HG03159 (cell line): ENCODE measurements around the gene ATP10B.
A peak's percentile ranks its signal among the peaks of the same experiment; 100 is the strongest.
"Not testable (repeated sequence)": the region's sequence is repeated elsewhere in the genome, so short reads cannot be mapped to it uniquely, and the experiment has no call there.

Experiments used
- ATAC-seq: cut with Tn5 transposase; IDR thresholded peaks from one replicate; pipeline ENCODE4 v1.9.1; 2021; ENCODE audit warnings: mild to moderate bottlenecking, moderate library complexity; ENCODE audit not compliant: unreplicated experiment

The ATP10B gene

DNA sequence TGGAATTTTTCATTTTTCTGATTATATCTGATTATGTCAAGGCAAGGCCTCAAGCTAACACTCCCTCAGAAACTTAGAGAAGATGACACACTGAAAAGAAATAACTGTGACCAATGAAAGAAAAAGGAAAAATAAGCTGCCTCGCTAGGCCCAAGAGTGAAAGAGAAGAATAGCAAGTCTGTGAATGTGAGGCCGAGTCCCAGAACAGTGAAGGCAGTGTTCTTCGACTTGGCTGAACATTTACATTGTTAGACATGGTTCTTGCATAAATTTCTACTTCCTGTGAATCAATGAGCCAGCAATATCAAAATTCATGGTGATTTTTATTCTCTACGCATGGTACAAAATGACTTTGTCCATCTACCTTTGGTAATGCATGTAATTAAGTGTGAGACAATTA, at the start of gene ATP10B:
Gene ATP10B, minus strand, starts transcription at position 163 of the 400 bp plus-strand sequence. CDS start 164,137 bp downstream, outside the sequence.
- no peak for ATAC-seq

GRCh38 chr5:160901656-160902055, 49.6 kb upstream of the ATP10B start:
- no peak for ATAC-seq

DNA sequence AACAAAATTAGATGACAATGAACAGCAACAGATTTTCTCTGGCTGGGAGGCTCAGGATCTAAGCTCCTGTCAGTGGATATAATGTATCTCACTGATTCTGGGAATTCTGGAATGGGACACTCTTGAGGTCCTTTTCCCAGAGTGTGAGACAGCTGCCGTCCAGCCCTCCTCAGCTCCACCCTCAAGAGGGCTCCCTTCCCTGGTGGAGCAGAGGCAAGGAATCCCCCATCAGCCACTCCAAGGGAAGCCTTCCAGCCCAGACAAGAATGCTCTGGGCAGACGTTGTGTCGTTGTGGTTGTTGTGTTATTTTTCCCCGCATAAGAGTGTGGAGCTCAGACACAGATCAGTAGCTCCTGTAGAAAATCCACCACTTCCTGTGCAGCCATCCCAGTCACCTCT, 47.7 kb upstream of the ATP10B start:
- no peak for ATAC-seq

- ATAC-seq: not testable (repeated sequence)
These were observed 41.4 kb upstream of the ATP10B start for GRCh38 chr5:160893180-160893964.

- no peak for ATAC-seq
These were observed 35.8 kb upstream of the ATP10B start for GRCh38 chr5:160887780-160888179.

DNA sequence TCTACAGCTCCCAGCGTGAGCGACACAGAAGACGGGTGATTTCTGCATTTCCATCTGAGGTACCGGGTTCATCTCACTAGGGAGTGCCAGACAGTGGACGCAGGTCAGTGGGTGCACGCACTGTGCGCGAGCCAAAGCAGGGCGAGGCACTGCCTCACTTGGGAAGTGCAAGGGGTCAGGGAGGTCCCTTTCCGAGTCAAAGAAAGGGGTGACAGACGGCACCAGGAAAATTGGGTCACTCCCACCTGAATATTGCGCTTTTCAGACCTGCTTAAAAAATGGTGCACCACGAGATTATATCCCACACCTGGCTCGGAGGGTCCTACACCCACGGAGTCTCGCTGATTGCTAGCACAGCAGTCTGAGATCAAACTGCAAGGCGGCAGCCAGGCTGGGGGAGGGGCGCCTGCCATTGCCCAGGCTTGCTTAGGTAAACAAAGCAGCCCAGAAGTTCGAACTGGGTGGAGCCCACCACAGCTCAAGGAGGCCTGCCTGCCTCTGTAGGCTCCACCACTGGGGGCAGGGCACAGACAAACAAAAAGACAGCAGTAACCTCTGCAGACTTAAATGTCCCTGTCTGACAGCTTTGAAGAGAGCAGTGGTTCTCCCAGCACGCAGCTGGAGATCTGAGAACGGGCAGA, 21.7 kb upstream of the ATP10B start:
- not testable (repeated sequence) for ATAC-seq

GRCh38 chr5:160869989-160870521, 18.0 kb upstream of the ATP10B start:
- no peak for ATAC-seq

GRCh38 chr5:160867976-160868375, 16.0 kb upstream of the ATP10B start:
- ATAC-seq: no peak

GRCh38 chr5:160851451-160851850, 560 bp downstream of the ATP10B start:
- no peak for ATAC-seq

DNA sequence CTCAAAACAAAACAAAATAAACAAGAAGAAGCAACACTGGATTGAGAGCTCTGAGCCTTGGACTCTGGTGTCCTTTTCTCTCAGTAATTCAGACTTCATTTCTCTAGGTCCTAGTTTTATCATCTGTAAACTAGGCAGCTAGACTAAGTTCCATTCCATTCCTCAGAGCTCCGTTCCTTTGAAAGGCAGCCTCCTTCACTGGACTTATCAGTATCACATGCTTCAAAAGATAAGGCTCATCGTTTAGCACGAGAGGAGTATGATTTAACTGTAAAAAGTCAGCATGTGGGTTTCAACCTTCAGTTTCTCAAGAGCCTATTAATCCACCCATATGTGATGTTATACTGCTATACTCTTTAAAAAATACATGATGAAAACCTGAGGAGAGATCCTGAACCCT, 1.6 kb downstream of the ATP10B start:
- no peak for ATAC-seq

GRCh38 chr5:160847526-160848085, 4.4 kb downstream of the ATP10B start:
- no peak for ATAC-seq

DNA sequence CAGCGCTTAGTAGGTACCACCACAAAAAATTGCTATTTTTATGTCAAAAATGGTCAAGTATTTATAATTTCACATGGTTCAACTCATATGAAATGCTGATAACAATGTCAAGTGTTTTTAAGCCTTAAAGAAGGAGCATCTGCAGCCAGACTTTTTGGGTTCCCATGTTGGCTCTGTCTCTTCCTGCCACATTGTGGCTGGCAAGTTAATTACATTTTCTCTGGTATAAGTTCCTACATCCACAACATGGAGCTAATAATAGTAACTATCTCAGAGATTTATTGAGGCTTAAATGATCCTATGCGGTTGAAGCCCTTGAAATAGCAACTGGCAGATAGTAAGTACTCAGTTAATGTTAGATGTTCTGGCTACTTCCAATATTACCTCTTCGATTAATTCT, 5.4 kb downstream of the ATP10B start:
- no peak for ATAC-seq

DNA sequence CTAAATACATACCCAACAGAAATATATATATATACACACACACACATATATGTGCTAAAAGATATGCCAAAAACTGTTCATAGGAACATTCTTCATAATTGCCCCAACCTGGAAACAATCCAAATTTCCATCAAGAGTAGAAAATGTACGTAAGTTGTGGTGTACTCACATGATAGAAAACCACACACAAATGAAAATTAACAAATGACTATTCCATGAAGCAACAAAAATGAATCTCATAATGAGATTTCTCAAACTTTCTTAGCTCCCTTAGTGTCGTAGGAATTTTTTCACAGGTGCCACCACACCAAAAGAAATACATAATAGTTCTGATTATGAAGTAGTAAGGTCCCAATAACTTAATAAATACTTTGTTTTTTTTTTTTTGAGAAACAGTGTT, 7.8 kb downstream of the ATP10B start:
- no peak for ATAC-seq

- ATAC-seq: peak; percentile 99
These were observed 8.8 kb downstream of the ATP10B start for GRCh38 chr5:160843240-160843639.

DNA sequence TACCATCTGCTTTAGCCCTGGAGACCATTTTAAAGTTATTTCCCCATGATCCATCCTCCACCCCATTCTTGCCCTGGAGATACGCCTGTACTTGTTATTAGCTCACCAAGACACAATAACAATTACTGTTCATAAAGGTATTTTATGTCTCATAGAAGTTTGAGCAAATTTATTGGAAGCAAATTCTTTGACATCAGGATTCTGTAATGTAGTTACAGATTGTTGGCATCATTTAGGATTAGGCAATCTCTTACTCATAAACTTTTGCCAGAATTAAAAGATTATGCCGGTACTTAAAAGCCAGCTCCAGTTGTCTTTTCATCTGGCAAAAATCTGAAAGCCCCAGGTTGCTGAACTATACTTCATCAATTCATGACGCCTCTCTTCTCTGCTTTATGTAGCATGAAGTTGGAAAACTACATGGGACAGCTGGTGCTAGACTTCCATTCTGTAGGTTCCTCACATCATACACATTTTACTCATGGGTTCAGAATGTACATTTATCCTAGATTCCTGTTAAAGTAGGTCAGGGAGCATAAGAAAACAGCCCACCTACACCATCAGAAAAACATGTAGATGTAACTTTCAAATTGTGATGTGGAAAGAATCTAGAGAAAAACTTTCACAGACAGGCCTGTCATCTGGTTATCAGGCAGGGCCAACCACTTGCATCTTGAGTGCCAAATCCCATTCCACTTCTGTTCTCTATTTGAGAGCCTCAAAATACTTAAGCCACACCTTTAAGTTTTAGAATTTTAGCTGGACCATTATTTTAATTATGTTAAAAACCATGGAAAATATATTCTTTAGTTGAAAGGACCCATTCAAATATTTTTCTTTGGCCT, 14.0 kb downstream of the ATP10B start:
- ATAC-seq: no peak

GRCh38 chr5:160837211-160837610, 14.8 kb downstream of the ATP10B start:
- ATAC-seq: no peak

DNA sequence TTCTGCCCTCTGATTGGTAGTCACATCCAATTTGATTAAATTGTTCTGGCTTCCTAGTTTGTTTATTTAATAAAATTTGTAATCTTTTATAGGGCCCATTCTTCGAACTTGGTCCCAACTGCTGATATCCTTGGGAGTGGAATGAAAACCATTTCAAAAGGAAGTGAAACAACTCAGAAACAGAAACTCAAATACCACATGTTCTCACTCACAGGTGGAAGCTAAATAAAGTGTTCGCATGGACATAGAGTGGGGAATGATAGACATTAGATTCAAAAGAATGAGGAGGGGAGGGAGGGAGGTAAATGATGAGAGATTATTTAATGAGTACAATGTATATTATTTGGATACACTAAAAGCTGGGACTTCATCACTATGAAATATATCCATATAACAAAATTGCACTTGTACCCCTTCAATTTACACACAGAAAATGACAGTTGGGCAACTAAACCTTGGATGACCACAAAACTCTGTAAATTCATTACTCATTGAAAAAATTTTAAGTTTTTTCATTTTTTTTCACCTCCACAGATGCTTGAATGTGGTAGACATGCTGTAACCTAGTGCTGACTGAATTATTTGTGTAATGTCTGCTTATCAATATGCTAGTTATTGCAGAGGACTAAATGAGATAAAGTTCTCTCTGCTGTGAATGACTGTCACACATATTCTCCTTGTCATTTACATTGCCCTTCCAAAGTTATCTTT, 16.0 kb downstream of the ATP10B start:
- ATAC-seq: peak; percentile 69

DNA sequence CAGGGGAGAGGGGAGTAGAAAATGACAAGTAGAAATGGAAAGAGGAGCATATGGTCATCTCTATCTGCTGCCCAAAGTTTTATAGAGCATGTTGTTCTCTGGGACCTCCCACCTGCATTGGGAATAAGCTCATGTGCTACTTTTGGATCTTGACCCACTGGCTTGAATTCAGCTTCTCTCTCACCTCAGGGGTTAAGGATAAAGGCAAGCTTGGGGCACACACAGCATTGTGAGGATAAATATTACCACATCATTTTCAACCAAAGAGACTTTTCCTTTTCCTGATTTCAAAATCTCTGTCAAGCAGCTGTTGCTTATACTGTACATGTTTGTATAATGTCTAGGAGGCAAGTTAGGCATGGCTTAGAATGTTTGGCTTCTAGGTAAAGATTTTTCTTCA, 16.6 kb downstream of the ATP10B start:
- ATAC-seq: peak; percentile 28

- ATAC-seq: no peak
These were observed 18.2 kb downstream of the ATP10B start for GRCh38 chr5:160833806-160834205.

GRCh38 chr5:160831801-160832200, 20.2 kb downstream of the ATP10B start:
- ATAC-seq: no peak
